GM12872 (cell line): Measurements from ENCODE around the gene FGFR2.

ENCODE experiments used
- TF ChIP-seq, protein P1 (sequence below): IDR thresholded peaks from 3 replicates; pipeline ENCODE4 v1.5.1; 2011; ENCODE audit warnings: low read depth, mild to moderate bottlenecking, low read length, moderate library complexity; ENCODE audit not compliant: insufficient read depth

Gene FGFR2

DNA sequence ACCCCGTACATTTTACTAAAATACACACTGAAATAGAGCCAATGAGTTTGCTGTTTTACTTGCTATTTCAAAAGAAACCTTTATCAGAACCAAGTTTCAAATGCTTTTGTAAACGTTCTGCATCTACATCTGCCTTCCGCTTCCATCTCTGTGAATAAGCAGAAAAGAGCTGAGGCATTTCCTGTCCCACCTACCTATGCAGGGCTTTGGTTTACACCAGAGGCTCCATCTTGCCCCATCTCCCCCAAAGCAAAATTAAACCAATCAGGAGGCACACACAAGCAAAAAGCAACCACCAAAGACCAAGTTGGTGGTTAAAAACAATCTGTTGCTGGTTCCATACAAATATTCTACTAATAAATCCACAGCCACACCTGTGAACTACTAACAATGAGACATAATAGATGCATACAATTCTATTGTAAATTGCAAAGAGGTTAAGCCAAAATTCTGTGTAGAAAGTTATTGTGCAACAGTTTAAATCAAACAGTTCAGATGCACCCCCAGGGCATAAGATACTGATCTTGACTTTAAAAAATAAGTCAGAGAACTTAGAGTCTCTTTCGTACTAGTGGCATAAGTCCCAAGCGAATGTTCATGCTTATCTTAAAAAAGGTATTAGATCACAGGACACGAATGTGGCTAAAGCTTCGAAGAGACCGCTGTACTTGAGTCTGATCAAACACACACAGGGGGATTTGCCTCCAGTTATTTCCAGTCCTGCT is 83.9 kb downstream of the FGFR2 start:
- TF ChIP-seq, protein P1, sequence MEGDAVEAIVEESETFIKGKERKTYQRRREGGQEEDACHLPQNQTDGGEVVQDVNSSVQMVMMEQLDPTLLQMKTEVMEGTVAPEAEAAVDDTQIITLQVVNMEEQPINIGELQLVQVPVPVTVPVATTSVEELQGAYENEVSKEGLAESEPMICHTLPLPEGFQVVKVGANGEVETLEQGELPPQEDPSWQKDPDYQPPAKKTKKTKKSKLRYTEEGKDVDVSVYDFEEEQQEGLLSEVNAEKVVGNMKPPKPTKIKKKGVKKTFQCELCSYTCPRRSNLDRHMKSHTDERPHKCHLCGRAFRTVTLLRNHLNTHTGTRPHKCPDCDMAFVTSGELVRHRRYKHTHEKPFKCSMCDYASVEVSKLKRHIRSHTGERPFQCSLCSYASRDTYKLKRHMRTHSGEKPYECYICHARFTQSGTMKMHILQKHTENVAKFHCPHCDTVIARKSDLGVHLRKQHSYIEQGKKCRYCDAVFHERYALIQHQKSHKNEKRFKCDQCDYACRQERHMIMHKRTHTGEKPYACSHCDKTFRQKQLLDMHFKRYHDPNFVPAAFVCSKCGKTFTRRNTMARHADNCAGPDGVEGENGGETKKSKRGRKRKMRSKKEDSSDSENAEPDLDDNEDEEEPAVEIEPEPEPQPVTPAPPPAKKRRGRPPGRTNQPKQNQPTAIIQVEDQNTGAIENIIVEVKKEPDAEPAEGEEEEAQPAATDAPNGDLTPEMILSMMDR, result no peak

DNA sequence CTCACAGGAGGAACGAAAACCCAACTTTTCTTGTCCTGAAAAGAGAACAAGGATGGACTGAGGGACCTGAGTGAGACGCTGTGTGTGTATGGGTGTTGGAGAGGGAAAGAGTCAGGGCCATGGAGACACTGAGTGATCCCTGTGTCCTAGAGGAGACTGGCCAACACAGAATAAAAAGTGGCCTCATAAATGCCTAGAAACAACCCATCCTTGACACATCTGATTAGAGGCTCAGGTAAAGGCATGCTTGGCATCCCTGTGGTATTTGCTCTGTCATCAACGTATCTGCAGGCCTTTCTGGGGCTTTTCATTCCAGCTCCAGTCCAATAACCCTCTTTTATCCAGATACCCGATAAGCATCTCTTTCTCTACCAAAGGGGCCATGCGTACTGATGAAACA is 86.3 kb downstream of the FGFR2 start:
- TF ChIP-seq, protein P1, result no peak

DNA sequence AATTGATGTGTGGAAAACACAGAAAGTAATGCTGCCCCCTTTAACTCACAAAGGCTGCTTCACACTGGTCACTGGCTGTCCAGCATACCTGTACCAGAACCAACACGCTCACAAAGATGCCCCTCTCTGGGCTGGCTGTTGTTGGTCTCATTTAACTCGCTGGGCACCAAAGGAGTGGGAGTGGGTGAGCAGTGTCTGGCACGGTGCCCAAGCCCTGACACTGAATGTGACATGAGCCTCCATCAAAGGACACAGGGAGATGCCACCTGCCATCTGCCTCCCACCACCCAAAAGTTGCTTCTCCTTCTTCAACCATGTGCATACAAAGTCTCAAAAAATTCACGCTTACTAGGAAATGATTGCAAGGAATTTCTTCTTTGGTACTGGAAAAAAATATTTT is 86.8 kb downstream of the FGFR2 start:
- TF ChIP-seq, protein P1, result no peak

DNA sequence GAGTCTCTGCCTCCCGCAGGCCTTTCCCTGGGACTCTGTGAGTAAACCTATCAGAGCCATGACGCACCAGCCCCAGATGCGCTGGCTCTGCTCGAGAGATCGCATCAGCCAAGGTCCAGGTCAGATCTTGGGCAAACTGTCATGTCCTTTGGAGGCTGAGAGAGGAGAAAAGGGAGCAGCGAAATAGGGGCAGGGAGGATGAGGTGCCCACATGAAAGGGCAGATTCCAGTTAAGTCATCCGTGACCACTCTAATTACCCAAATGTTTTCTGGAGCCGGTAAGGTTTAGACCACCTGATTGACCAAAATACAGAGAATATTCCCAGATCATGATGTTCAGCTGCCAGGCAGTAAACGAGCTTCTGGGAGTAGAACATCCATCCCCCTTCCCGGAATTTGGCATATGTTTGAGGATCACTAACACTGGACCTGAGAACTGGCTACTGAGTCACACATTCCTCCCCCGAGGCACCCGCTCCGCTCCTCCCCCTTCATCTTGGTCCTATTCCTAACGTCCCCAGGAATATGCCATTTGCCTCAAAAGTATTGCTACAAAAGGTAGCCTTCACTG is 88.0 kb downstream of the FGFR2 start:
- TF ChIP-seq, protein P1, result no peak

DNA sequence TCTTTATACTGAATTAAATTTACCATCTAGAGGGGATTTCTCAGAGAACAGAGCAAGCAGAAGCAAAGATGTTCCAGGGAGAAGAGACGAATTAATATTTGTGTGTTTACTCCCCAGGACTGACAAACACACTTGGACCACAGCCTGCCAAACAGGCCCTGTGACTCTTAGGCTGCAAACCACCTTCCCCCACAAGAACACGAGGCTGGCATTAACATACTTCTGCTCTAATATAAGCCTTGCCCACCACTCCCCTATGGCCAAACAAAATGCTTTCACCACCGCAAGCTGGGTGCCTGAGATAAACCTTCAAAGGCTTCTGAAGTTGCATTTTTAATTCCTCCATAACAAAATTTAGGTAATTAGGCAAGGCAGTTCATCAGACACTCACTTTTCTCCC is 88.4 kb downstream of the FGFR2 start:
- TF ChIP-seq, protein P1, result no peak

DNA sequence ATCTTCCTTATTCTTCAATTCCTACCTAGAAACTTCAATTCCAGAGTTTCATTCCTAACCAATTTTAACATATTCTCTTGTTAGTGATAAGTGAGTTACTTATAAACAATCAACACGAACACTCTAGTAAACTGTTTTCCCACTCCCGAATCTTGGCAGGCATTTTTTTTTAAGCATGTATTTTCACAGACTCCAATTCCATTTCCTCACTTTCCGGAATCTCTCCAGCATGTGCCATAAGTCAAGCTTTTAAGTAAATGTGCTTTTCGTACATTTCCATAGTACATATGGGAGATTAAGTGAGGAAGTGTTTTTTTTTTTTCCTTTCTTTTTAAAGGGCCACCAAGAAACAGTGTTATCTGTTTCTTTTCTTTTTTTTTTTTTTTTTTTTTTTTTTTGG is 89.1 kb downstream of the FGFR2 start:
- TF ChIP-seq, protein P1, result no peak

DNA sequence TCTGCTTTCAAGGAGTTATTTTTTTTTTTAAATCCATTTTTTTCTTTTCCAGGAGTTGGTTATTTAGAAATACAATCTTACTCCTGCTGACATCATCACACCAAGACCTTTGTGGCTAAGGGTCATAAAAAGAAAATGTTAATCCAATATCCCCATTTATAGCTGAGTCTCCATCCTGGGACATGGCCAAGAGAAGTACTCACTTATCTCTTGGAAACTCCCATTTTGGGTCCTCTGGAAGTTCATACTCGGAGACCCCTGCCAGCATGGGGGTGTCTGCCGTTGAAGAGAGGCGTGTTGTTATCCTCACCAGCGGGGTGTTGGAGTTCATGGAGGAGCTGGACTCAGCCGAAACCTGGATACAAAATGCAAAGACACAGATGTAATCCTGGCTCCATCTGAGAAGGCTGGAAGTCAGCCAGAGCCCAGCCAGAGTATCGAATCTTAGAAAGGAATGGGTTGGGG is 94.6 kb downstream of the FGFR2 start:
- TF ChIP-seq, protein P1, result no peak
